Neural progenitor cell (in vitro differentiated cells): ENCODE results near the gene TRAM2. TPM values are rescaled to one million over a fixed set of nuclear protein-coding genes. Genes with fewer than 3 reads are reported as not detected.

Experiments
- DNase-seq: peaks from one replicate; pipeline ENCODE4 v3.0.0-alpha.2; 2016; ENCODE audit warnings: low spot score
- H2AFZ ChIP-seq: fragments of 200-600 bp; sonication (generic); replicated peaks from 2 replicates; pipeline ENCODE4 v1.6.1; 2016; ENCODE audit warnings: antibody characterized with exemption
- H3F3A ChIP-seq: fragments of 200-600 bp; sonication (generic); 2 replicates; pipeline ENCODE4 v1.6.1; 2016; ENCODE audit warnings: antibody characterized with exemption, low read depth
- H3K27ac ChIP-seq: fragments of 200-600 bp; sonication (generic); 2 replicates; pipeline ENCODE4 v1.5.1; 2016; ENCODE audit warnings: mild to moderate bottlenecking
- H3K27me3 ChIP-seq: fragments of 200-600 bp; sonication (generic); 2 replicates; pipeline ENCODE4 v1.6.1; 2016; ENCODE audit warnings: mild to moderate bottlenecking, moderate library complexity
- H3K36me3 ChIP-seq: fragments of 200-600 bp; sonication (generic); 2 replicates; pipeline ENCODE4 v1.5.1; 2016
- H3K4me1 ChIP-seq: fragments of 200-600 bp; sonication (generic); 2 replicates; pipeline ENCODE4 v1.6.1; 2016; ENCODE audit warnings: mixed run types
- H3K4me2 ChIP-seq: fragments of 200-600 bp; sonication (generic); 2 replicates; pipeline ENCODE4 v1.6.1; 2016
- H3K4me3 ChIP-seq: fragments of 200-600 bp; sonication (generic); 2 replicates; pipeline ENCODE4 v1.5.1; 2016
- H3K79me2 ChIP-seq: fragments of 200-600 bp; sonication (generic); 2 replicates; pipeline ENCODE4 v1.6.1; 2016; ENCODE audit warnings: low read depth
- H3K9ac ChIP-seq: fragments of 200-600 bp; sonication (generic); 2 replicates; pipeline ENCODE4 v1.6.1; 2016
- H3K9me3 ChIP-seq: fragments of 200-600 bp; sonication (generic); 2 replicates; pipeline ENCODE4 v1.5.1; 2016; ENCODE audit warnings: low read depth
- H4K20me1 ChIP-seq: fragments of 200-600 bp; sonication (generic); 2 replicates; pipeline ENCODE4 v1.6.1; 2016; ENCODE audit warnings: low read depth
- H3K27ac Mint-ChIP-seq: 3 replicates; pipeline ENCODE4 v1.8.0; 2021; ENCODE audit warnings: mixed read lengths
- H3K27me3 Mint-ChIP-seq: 2 replicates; pipeline ENCODE4 v1.8.0; 2022; ENCODE audit warnings: low read depth, mild to moderate bottlenecking, inconsistent platforms, moderate library complexity, mixed read lengths; ENCODE audit not compliant: insufficient read depth
- H3K36me3 Mint-ChIP-seq: 3 replicates; pipeline ENCODE4 v1.8.0; 2021; ENCODE audit warnings: mixed read lengths
- H3K4me1 Mint-ChIP-seq: 3 replicates; pipeline ENCODE4 v1.8.0; 2021; ENCODE audit warnings: mixed read lengths
- H3K4me3 Mint-ChIP-seq: 3 replicates; pipeline ENCODE4 v1.8.0; 2021; ENCODE audit warnings: mild to moderate bottlenecking, moderate library complexity, mixed read lengths
- H3K9me3 Mint-ChIP-seq: 3 replicates; pipeline ENCODE4 v1.8.0; 2020; ENCODE audit warnings: mixed read lengths
- EZH2 ChIP-seq: fragments of 200-600 bp; sonication (generic); IDR thresholded peaks from 2 replicates; pipeline ENCODE4 v1.6.1; 2017; ENCODE audit warnings: antibody characterized with exemption, mild to moderate bottlenecking, moderate library complexity
- EZH2phosphoT487 ChIP-seq: fragments of 200-600 bp; sonication (generic); IDR thresholded peaks from 2 replicates; pipeline ENCODE4 v1.6.1; 2017; ENCODE audit warnings: antibody characterized with exemption
- total RNA-seq: library from RNA; depleted of rRNA; stranded (reverse); fragments of >200 nt; gene quantifications from 2 replicates; pipeline ENCODE4 v1.2.3, GENCODE V29; 2015; ENCODE audit warnings: low replicate concordance
- TF ChIP-seq, protein P1 (sequence below): fragments of 200-600 bp; sonication (generic); IDR thresholded peaks from 2 replicates; pipeline ENCODE4 v1.5.1; 2017; ENCODE audit warnings: antibody characterized with exemption, mild to moderate bottlenecking

Gene TRAM2, protein sequence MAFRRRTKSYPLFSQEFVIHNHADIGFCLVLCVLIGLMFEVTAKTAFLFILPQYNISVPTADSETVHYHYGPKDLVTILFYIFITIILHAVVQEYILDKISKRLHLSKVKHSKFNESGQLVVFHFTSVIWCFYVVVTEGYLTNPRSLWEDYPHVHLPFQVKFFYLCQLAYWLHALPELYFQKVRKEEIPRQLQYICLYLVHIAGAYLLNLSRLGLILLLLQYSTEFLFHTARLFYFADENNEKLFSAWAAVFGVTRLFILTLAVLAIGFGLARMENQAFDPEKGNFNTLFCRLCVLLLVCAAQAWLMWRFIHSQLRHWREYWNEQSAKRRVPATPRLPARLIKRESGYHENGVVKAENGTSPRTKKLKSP
- 12.3 and 15.5 TPM in 2 replicates for total RNA-seq

DNA sequence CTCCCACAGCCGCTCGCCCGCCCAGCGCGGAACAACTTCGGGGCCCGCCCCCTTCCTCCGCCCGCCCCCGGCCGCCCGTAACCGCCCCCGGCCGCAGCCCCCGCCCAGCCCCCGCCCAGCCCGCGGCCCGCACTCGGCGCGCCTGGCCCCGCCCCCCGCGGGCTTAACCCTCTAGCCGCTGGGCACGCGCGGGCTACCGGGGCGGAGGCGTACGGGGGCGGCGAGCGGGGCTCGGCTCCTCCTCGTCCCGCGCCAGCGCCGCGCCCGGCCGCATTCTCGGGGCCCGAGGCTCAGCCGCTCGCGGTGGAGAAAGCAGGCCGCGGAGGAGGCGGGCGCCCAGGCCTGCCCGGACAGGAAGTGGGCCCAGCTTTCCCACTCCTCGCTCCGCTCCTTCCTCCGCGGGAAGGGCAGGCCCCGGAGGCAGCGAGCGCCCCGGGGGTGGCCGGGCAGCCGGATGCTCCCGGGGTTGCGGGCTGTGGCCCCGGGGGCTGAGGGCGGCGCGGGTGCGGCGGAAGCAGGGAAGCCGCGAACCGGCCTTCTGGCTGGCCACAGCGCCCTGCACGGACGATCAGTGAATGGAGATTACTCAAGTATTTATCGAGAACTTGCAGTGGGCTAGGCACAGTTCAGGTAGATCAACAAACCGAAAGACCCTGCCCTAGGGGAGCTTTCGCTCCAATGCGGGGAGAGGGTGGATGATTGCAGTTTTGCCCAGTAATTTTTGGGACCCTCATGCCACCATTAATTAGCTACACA is at the start of gene TRAM2:
TRAM2 (minus strand) TSS at position 39 of the 756 bp plus-strand sequence. CDS start 145 bp downstream, outside the sequence.
- peaks cover 42% of the 10 kb centered on the region for H3K79me2 ChIP-seq
- H3K4me1 ChIP-seq: peaks cover 26% of the 10 kb centered on the region

DNA sequence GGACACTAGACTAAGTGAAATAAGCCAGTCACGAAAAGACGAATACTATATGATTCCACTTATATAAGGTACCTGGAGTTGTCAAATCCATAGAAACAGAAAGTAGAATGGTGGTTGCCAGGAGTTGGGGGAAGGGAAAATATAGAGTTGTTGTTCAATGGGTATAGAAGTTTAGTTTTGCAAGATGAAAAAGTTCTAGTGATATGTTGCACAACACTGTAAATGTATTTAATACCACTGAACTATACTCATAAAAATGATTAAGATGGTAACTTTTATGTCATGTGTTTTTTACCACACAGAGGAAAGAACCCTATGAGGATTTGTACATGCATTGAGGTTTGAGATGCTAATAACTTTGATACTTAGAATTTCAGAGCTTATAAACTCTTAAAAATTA is 46.0 kb upstream of the TRAM2 start:
- no peak for DNase-seq
- H3K9ac ChIP-seq: no peak overlapping the region
- Mint-ChIP-seq H3K4me1 (no peaks in the 10 kb centered on the region), H3K4me3 (no peak overlapping the region), H3K27ac (no peak overlapping the region), H3K27me3 (no peaks in the 10 kb centered on the region), H3K9me3 (peaks cover 3% of the 10 kb centered on the region), H3K36me3 (no peaks in the 10 kb centered on the region)
- H3K9me3 ChIP-seq: no peaks in the 10 kb centered on the region
- no peaks in the 10 kb centered on the region for H3K4me1 ChIP-seq
- H3K27ac ChIP-seq: no peak overlapping the region
- H3K4me2 ChIP-seq: no peak overlapping the region
- H3K4me3 ChIP-seq: no peak overlapping the region
- no peak for TF ChIP-seq EZH2
- TF ChIP-seq, protein P1, sequence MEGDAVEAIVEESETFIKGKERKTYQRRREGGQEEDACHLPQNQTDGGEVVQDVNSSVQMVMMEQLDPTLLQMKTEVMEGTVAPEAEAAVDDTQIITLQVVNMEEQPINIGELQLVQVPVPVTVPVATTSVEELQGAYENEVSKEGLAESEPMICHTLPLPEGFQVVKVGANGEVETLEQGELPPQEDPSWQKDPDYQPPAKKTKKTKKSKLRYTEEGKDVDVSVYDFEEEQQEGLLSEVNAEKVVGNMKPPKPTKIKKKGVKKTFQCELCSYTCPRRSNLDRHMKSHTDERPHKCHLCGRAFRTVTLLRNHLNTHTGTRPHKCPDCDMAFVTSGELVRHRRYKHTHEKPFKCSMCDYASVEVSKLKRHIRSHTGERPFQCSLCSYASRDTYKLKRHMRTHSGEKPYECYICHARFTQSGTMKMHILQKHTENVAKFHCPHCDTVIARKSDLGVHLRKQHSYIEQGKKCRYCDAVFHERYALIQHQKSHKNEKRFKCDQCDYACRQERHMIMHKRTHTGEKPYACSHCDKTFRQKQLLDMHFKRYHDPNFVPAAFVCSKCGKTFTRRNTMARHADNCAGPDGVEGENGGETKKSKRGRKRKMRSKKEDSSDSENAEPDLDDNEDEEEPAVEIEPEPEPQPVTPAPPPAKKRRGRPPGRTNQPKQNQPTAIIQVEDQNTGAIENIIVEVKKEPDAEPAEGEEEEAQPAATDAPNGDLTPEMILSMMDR: no peak
- TF ChIP-seq EZH2phosphoT487: no peak
- no peaks in the 10 kb centered on the region for H3K36me3 ChIP-seq
- no peak overlapping the region for H2AFZ ChIP-seq
- H4K20me1 ChIP-seq: no peaks in the 10 kb centered on the region
- H3K27me3 ChIP-seq: no peaks in the 10 kb centered on the region
- H3F3A ChIP-seq: no peaks in the 10 kb centered on the region
- no peaks in the 10 kb centered on the region for H3K79me2 ChIP-seq

More for the DNA sequence above, at the start of gene TRAM2:
- Histone ChIP-seq H3K4me3 (peak within 1 kb of the TSS; percentile 85), H3K27me3 (no peaks in the 10 kb centered on the region), H3K27ac (peak within 1 kb of the TSS; percentile 97), H2AFZ (peak within 1 kb of the TSS; percentile 85), H4K20me1 (no peaks in the 10 kb centered on the region), H3K9me3 (no peaks in the 10 kb centered on the region), H3F3A (peaks cover 22% of the 10 kb centered on the region), H3K36me3 (no peaks in the 10 kb centered on the region), H3K9ac (peak within 1 kb of the TSS; percentile 95), H3K4me2 (peak within 1 kb of the TSS; percentile 88)
- peak; percentile 97 for DNase-seq
- Mint-ChIP-seq H3K4me3 (peak within 1 kb of the TSS; percentile 91), H3K9me3 (no peaks in the 10 kb centered on the region), H3K27ac (peak within 1 kb of the TSS; percentile 92), H3K4me1 (peaks cover 47% of the 10 kb centered on the region), H3K27me3 (peaks cover 7% of the 10 kb centered on the region), H3K36me3 (peaks cover 6% of the 10 kb centered on the region)
- no peak for TF ChIP-seq EZH2
- TF ChIP-seq, protein P1: peak; percentile 17

DNA sequence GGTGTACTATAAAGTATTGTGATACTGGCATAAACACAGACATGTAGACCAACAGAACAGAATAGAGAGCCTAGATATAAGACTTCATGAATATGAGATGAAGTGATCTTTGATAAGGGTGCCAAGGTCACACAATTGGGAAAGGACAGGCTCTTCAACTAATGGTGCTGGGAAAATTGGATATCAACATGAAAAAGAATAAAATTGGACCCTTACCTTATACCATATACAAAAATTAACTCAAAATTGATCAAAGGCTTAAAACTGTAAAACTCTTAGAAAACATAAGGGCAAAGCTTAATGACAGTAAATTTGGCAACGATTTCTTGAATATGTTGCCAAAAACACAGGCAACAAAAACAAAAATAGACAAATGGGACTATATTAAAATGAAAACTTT is 44.8 kb upstream of the TRAM2 start:
- Histone ChIP-seq H3K4me3 (no peak overlapping the region), H3K27ac (no peak overlapping the region), H3F3A (no peaks in the 10 kb centered on the region), H4K20me1 (no peaks in the 10 kb centered on the region), H3K79me2 (no peaks in the 10 kb centered on the region), H2AFZ (no peak overlapping the region), H3K4me2 (no peak overlapping the region), H3K4me1 (no peaks in the 10 kb centered on the region), H3K36me3 (no peaks in the 10 kb centered on the region), H3K9ac (no peak overlapping the region), H3K27me3 (no peaks in the 10 kb centered on the region), H3K9me3 (no peaks in the 10 kb centered on the region)
- TF ChIP-seq EZH2: no peak
- Mint-ChIP-seq H3K4me3 (no peak overlapping the region), H3K36me3 (no peaks in the 10 kb centered on the region), H3K4me1 (no peaks in the 10 kb centered on the region), H3K27ac (no peak overlapping the region), H3K27me3 (no peaks in the 10 kb centered on the region), H3K9me3 (peaks cover 3% of the 10 kb centered on the region)
- DNase-seq: no peak

DNA sequence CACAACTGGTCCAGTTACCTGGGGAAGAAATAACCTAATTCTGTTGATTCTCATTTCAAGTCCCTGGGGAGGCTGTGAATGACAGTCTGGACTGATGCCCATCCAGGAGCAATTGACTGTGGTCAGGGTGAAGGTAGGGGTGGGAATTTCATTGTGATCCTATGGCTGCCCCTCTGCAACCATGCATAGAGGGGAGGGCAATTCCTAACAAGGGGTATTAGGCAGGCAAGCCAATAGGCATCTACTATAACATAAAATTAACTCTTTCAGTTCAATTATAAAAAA is 44.0 kb upstream of the TRAM2 start:
- no peak overlapping the region for H3K4me3 ChIP-seq
- no peak overlapping the region for H3K4me3 Mint-ChIP-seq
- no peaks in the 10 kb centered on the region for H3K27me3 ChIP-seq
- no peaks in the 10 kb centered on the region for H3K36me3 Mint-ChIP-seq
- no peak overlapping the region for H3K4me2 ChIP-seq
- DNase-seq: no peak
- H3K9ac ChIP-seq: no peak overlapping the region
- H3K4me1 ChIP-seq: no peaks in the 10 kb centered on the region
- no peaks in the 10 kb centered on the region for H3K36me3 ChIP-seq
- no peaks in the 10 kb centered on the region for H4K20me1 ChIP-seq
- H3K27ac ChIP-seq: no peak overlapping the region
- no peaks in the 10 kb centered on the region for H3K27me3 Mint-ChIP-seq
- H3F3A ChIP-seq: no peaks in the 10 kb centered on the region
- H3K9me3 Mint-ChIP-seq: peaks cover 3% of the 10 kb centered on the region
- no peaks in the 10 kb centered on the region for H3K9me3 ChIP-seq
- TF ChIP-seq EZH2 (no peak), EZH2phosphoT487 (no peak)
- TF ChIP-seq, protein P1: no peak
- no peak overlapping the region for H2AFZ ChIP-seq
- no peaks in the 10 kb centered on the region for H3K4me1 Mint-ChIP-seq
- H3K79me2 ChIP-seq: no peaks in the 10 kb centered on the region
- H3K27ac Mint-ChIP-seq: no peak overlapping the region
